PFSK-1 (cell line): ENCODE results near the gene MGAT4A.

Experiments used
- POLR2AphosphoS5 ChIP-seq: IDR thresholded peaks from 2 replicates; pipeline ENCODE4 v1.6.1; 2012; ENCODE audit warnings: low read depth, mild to moderate bottlenecking, control low read depth, low read length, moderate library complexity
- REST ChIP-seq, 2 experiments: IDR thresholded peaks; 2 replicates each; pipeline versions ENCODE4 v1.6.1 to v1.8.0; 2011 to 2012; ENCODE audit warnings: low read depth in 2 of 2, low read length in 2 of 2, control low read depth in 1 of 2, inconsistent platforms in 1 of 2, mild to moderate bottlenecking in 1 of 2, moderate library complexity in 1 of 2; ENCODE audit not compliant: insufficient read depth in 1 of 2
- SIN3A ChIP-seq: IDR thresholded peaks from 2 replicates; pipeline ENCODE4 v1.6.1; 2012; ENCODE audit warnings: mild to moderate bottlenecking, low read length, moderate library complexity, borderline replicate concordance; ENCODE audit not compliant: insufficient read depth

DNA sequence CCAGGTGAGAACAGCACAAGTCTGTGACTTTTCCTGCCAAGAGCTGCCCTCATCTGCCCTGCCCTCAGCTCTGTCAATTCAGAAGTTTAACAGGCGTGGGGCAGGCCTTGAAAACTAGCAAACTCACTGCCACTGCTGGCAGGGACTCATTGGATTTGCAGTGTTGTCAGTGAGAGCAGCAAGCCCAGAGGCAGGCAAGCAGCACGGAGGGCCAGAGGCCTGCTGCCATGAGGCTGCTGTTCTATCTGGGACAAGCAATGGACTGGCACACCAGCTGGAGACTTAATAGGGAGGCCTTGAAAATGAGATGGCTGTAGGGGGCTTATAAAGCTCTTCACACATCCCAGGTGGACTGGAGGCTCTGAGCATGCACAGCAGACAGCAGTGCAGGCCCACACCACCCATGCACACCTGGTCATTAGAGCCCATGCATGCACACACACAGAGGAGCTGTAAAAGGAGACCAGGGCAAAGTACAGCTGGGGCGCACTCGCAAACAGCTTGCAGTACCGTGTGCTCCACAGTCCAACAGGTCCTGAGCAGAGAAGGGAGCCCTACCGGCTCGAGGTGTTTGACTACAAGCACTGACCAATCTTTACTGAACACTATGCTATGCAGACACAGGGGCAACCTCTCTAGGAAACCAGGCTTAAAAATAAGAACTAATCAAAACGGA is 28.7 kb downstream of the MGAT4A start:
- TF ChIP-seq REST (IDR thresholded peaks at IDR 0.05; ENCODE audit: insufficient read depth in 1 of 2, low read depth in 2 of 2, low read length in 2 of 2) (no peak), POLR2AphosphoS5 (no peak), SIN3A (no peak)
